GM18499 (cell line): Measurements from ENCODE around the gene ZNF608.

Experiments used
- ATAC-seq: cut with Tn5 transposase; IDR thresholded peaks from one replicate; pipeline ENCODE4 v1.9.1; 2021; ENCODE audit warnings: moderate number of reproducible peaks; ENCODE audit not compliant: insufficient read depth, unreplicated experiment

Gene ZNF608

DNA sequence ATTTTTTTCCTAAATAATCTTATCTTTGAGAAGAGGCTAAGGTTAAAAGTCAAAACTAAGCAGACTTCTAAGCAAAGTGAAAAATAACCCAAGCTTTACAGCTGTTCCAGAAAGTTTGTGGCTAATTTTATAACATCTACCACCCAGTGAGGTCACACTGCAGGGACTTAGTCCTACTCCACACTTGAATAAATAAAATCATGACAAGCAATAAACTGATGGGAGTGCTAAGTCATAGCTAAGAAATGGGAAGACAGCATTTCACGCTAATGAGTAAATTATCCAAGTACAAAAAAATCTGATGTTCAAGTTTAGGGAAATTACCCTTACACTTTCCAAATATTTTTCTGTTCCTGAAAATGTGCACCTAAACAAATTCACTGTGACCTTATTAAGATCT, 47.7 kb downstream of the ZNF608 start:
- ATAC-seq, result no peak

GRCh38 chr5:124697933-124698591, 48.4 kb downstream of the ZNF608 start:
- ATAC-seq, result no peak

- no peak for ATAC-seq
Observed at GRCh38 chr5:124697501-124697900, 48.9 kb downstream of the ZNF608 start.

DNA sequence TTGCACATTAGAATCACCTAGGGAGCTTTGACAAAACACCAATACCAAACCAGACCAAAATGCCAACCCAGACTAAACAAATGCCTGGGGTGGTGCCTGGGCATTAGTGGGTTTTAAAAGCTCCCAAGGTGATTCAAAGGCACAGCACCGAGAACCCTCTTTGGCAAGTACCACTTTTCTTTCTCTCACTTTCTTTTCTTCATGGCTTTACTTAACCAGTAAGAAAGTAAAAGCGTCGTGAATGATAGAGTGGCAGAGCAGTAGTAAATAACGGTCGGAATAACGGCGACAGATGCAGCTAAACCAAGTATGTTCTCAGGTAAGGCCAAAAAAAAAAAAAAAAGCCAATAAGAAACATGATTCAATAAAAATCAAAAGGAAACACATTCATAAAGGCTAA, 49.5 kb downstream of the ZNF608 start:
- no peak for ATAC-seq
